Measurements from ENCODE around the gene PACS2. TPM values are rescaled to one million over a fixed set of nuclear protein-coding genes. Genes with fewer than 3 reads are reported as not detected.

Gene PACS2
- total RNA-seq, 1 experiment from 2014 or later: 57.7 TPM

GRCh38 chr14:105280525-105280924, 34.0 kb upstream of the PACS2 start:
- CTCF ChIA-PET: interaction anchor here (0.9 to 1.7 kb wide), 2 partner anchors 21 to 77 kb away, joined by 3 to 7 read pairs; no protein-coding TSS in a partner anchor

GRCh38 chr14:105281371-105282097, 33.0 kb upstream of the PACS2 start:
- Mint-ChIP-seq H3K36me3 (ENCODE audit: insufficient read depth, unreplicated experiment) (peaks cover 35% of the 10 kb centered on the region), H3K4me3 (ENCODE audit: unreplicated experiment) (no peak overlapping the region), H3K27ac (ENCODE audit: low read depth, unreplicated experiment) (no peak overlapping the region), H3K27me3 (ENCODE audit: insufficient read depth, unreplicated experiment) (no peaks in the 10 kb centered on the region), H3K4me1 (ENCODE audit: insufficient read depth, unreplicated experiment) (peaks cover 6% of the 10 kb centered on the region), H3K9me3 (ENCODE audit: unreplicated experiment) (no peaks in the 10 kb centered on the region)
- intact Hi-C loops (cut with micrococcal nuclease): loop anchor here (1.0 to 5.0 kb wide), 3 partner anchors 71 to 305 kb away; no protein-coding TSS in a partner anchor
- TF ChIP-seq CTCF (IDR thresholded peaks at IDR 0.05; ENCODE audit: unreplicated experiment): peak; percentile 62
- ChIA-PET POLR2A (no interaction called here), CTCF (interaction anchor here (0.6 to 2.5 kb wide), 12 partner anchors 8 to 529 kb away, joined by 3 to 14 read pairs (median 4); no protein-coding TSS in a partner anchor)
- peak; percentile 73 for DNase-seq (ENCODE audit: unreplicated experiment)
- no TSS peak for BruUV-seq (replicated peaks)

More at GRCh38 chr14:105280525-105280924, 34.0 kb upstream of the PACS2 start:
- BruUV-seq (replicated peaks): no TSS peak
- intact Hi-C loops (cut with micrococcal nuclease): loop anchor here (2.0 to 5.0 kb wide), 2 partner anchors 72 to 304 kb away; no protein-coding TSS in a partner anchor
- DNase-seq (ENCODE audit: unreplicated experiment): no peak
- peaks cover 27% of the 10 kb centered on the region for H3K36me3 Mint-ChIP-seq (ENCODE audit: insufficient read depth, unreplicated experiment)
- no peak for TF ChIP-seq CTCF (IDR thresholded peaks at IDR 0.05; ENCODE audit: unreplicated experiment)
- H3K9me3 Mint-ChIP-seq (ENCODE audit: unreplicated experiment): no peaks in the 10 kb centered on the region
- peaks cover 6% of the 10 kb centered on the region for H3K4me1 Mint-ChIP-seq (ENCODE audit: insufficient read depth, unreplicated experiment)
- no peaks in the 10 kb centered on the region for H3K27me3 Mint-ChIP-seq (ENCODE audit: insufficient read depth, unreplicated experiment)
- H3K27ac Mint-ChIP-seq (ENCODE audit: low read depth, unreplicated experiment): no peak overlapping the region
- POLR2A ChIA-PET: interaction anchor here (0.9 kb wide), 1 partner anchor 193 kb away, joined by 3 read pairs; no protein-coding TSS in a partner anchor
- H3K4me3 Mint-ChIP-seq (ENCODE audit: unreplicated experiment): no peak overlapping the region

GRCh38 chr14:105282098-105282725, 32.3 kb upstream of the PACS2 start:
- BruUV-seq (replicated peaks): no TSS peak
- peaks cover 41% of the 10 kb centered on the region for H3K36me3 Mint-ChIP-seq (ENCODE audit: insufficient read depth, unreplicated experiment)
- DNase-seq (ENCODE audit: unreplicated experiment): no peak
- intact Hi-C loops (cut with micrococcal nuclease): loop anchor here (1.0 to 5.0 kb wide), 2 partner anchors 70 to 192 kb away; no protein-coding TSS in a partner anchor
- POLR2A ChIA-PET: no interaction called here
- H3K4me1 Mint-ChIP-seq (ENCODE audit: insufficient read depth, unreplicated experiment): peaks cover 6% of the 10 kb centered on the region
- no peak for TF ChIP-seq CTCF (IDR thresholded peaks at IDR 0.05; ENCODE audit: unreplicated experiment)
- H3K27ac Mint-ChIP-seq (ENCODE audit: low read depth, unreplicated experiment): no peak overlapping the region
- H3K27me3 Mint-ChIP-seq (ENCODE audit: insufficient read depth, unreplicated experiment): no peaks in the 10 kb centered on the region
- no peaks in the 10 kb centered on the region for H3K9me3 Mint-ChIP-seq (ENCODE audit: unreplicated experiment)
- CTCF ChIA-PET: interaction anchor here (0.6 to 2.5 kb wide), 11 partner anchors 11 to 191 kb away, joined by 3 to 14 read pairs (median 3); no protein-coding TSS in a partner anchor
- H3K4me3 Mint-ChIP-seq (ENCODE audit: unreplicated experiment): no peak overlapping the region

DNA sequence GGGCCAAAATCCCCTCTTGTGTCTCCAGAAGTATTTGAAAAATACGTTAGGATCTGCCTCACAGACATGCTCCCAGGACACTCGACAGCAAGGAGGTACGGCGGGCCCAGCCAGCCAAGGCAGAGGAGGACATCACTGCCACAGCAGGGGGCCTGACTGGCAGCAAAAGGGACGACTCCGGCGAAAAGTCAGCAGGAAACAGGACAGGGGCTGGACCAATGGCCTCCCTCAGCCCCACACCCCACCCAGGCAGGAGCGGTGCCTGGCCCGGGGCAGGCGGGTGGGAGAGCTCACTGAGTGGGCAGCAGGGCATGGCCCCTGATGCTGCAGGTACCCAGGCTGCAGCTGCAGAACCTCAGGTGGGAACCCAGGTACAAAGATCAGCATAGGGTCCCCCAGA, 31.5 kb upstream of the PACS2 start:
- no peak for TF ChIP-seq CTCF (IDR thresholded peaks at IDR 0.05; ENCODE audit: unreplicated experiment)
- no TSS peak for BruUV-seq (replicated peaks)
- intact Hi-C loops (cut with micrococcal nuclease): loop anchor here (5.0 kb wide), 1 partner anchor 69 kb away; no protein-coding TSS in a partner anchor
- Mint-ChIP-seq H3K36me3 (ENCODE audit: insufficient read depth, unreplicated experiment) (peaks cover 39% of the 10 kb centered on the region), H3K9me3 (ENCODE audit: unreplicated experiment) (no peaks in the 10 kb centered on the region), H3K27me3 (ENCODE audit: insufficient read depth, unreplicated experiment) (no peaks in the 10 kb centered on the region), H3K4me3 (ENCODE audit: unreplicated experiment) (no peak overlapping the region), H3K4me1 (ENCODE audit: insufficient read depth, unreplicated experiment) (peaks cover 6% of the 10 kb centered on the region), H3K27ac (ENCODE audit: low read depth, unreplicated experiment) (no peak overlapping the region)
- DNase-seq (ENCODE audit: unreplicated experiment): no peak
- CTCF ChIA-PET: interaction anchor here (0.6 to 2.5 kb wide), 6 partner anchors 10 to 1137 kb away, joined by 3 to 8 read pairs (median 3); no protein-coding TSS in a partner anchor
- POLR2A ChIA-PET: interaction anchor here (0.6 kb wide), 1 partner anchor 158 kb away, joined by 4 read pairs; no protein-coding TSS in a partner anchor
